Tibial nerve (tissue), 4 donors: ENCODE results near the gene MYH8.

Experiments used
- CTCF ChIP-seq, 5 experiments: fragments of 200-600 bp in 3 of 5; fragments of 450-650 bp in 2 of 5; sonication (generic) in 3 of 5; IDR thresholded peaks; one replicate each; pipeline ENCODE4 v1.5.1; 2016 to 2019; ENCODE audit warnings: antibody characterized with exemption in 5 of 5, mild to moderate bottlenecking in 3 of 5, moderate library complexity in 2 of 5
- EP300 ChIP-seq, 2 donors: sonication (generic); formaldehyde crosslinking; IDR thresholded peaks; one replicate each; pipeline ENCODE4 v1.6.1; 2017; ENCODE audit warnings: antibody characterized with exemption in 2 of 2, mild to moderate bottlenecking in 1 of 2

DNA sequence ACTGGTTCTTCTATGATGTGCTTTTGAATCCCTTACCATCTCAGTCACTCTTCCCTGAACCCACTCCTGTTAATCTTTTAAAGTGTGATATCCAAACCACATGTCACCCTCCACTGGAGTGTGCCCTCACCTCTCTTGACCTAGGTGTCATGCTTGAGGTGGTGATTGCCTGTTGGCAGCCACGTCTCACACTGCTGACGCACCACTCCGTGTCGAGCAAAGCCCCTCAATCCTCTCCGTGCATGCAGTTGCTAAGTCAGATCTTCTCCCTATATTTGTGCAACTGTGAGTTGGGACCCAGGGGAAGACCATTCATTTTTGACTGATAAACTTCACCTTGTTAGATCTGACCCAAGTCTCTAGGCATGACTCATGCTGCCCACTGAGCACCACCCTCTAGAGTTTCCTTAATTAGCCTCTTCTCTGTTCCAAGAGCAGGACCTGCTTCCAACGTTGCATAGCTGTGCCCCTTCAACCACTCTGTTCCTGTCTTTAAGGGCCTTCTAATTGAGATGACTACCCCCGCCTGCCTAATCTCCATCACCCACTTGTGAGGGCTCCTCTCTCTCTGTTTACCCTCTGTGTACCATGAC is 51.6 kb downstream of the MYH8 start:
- no peak for TF ChIP-seq CTCF (IDR thresholded peaks at IDR 0.05)
- TF ChIP-seq EP300 (IDR thresholded peaks at IDR 0.05) = no peak
